Effector memory CD8-positive, alpha-beta T cell (primary cell): Measurements from ENCODE around the gene FXYD6.
A peak's percentile ranks its signal among the peaks of the same experiment; 100 is the strongest.
"Not testable (repeated sequence)": the region's sequence is repeated elsewhere in the genome, so short reads cannot be mapped to it uniquely, and the experiment has no call there.

Experiments used
- ATAC-seq: fragments of 150-1000 bp; cut with Tn5 transposase; replicated peaks from 2 replicates; pipeline ENCODE4 v1.10.0; 2021; ENCODE audit warnings: mild to moderate bottlenecking, moderate library complexity
- DNase-seq, 3 experiments: peaks; one replicate each; pipeline ENCODE4 v3.0.0; 2021
- H3K27ac Mint-ChIP-seq, 2 donors: one replicate each; pipeline ENCODE4 v1.8.0; 2022; ENCODE audit warnings: mild to moderate bottlenecking in 2 of 2, mixed read lengths in 2 of 2, moderate library complexity in 2 of 2
- H3K27me3 Mint-ChIP-seq, 2 donors: one replicate each; pipeline ENCODE4 v1.8.0; 2022; ENCODE audit warnings: mixed read lengths in 2 of 2
- H3K36me3 Mint-ChIP-seq: one replicate; pipeline ENCODE4 v1.8.0; 2022; ENCODE audit warnings: mild to moderate bottlenecking, moderate library complexity, mixed read lengths; ENCODE audit not compliant: insufficient read depth
- H3K4me1 Mint-ChIP-seq, 2 donors: one replicate each; pipeline ENCODE4 v1.8.0; 2022; ENCODE audit warnings: low read depth in 2 of 2, mixed read lengths in 2 of 2
- H3K4me3 Mint-ChIP-seq, 2 donors: one replicate each; pipeline ENCODE4 v1.8.0; 2022; ENCODE audit warnings: mild to moderate bottlenecking in 2 of 2, mixed read lengths in 2 of 2, moderate library complexity in 2 of 2
- H3K9me3 Mint-ChIP-seq, 2 donors: one replicate each; pipeline ENCODE4 v1.8.0; 2022; ENCODE audit warnings: mixed read lengths in 2 of 2

FXYD6 gene

GRCh38 chr11:117820071-117820470, 56.4 kb downstream of the FXYD6 start:
- Mint-ChIP-seq H3K27ac (peak overlapping the region in 1 of 2 donors; percentile 86), H3K4me3 (no peak overlapping the region), H3K4me1 (peaks cover 40 to 46% of the 10 kb centered on the region in 2 donors), H3K27me3 (no peaks in the 10 kb centered on the region), H3K36me3 (peaks cover 11% of the 10 kb centered on the region), H3K9me3 (no peaks in the 10 kb centered on the region)
- DNase-seq, result no peak
- ATAC-seq, result no peak

GRCh38 chr11:117819096-117820040, 57.1 kb downstream of the FXYD6 start:
- H3K4me1 Mint-ChIP-seq, result peaks cover 44 to 50% of the 10 kb centered on the region in 2 donors
- no peak overlapping the region for H3K4me3 Mint-ChIP-seq
- peaks cover 11% of the 10 kb centered on the region for H3K36me3 Mint-ChIP-seq
- ATAC-seq (no peak), DNase-seq (no peak)
- H3K27ac Mint-ChIP-seq, result peak overlapping the region; percentile 86 to 92
- H3K9me3 Mint-ChIP-seq, result no peaks in the 10 kb centered on the region
- no peaks in the 10 kb centered on the region for H3K27me3 Mint-ChIP-seq

DNA sequence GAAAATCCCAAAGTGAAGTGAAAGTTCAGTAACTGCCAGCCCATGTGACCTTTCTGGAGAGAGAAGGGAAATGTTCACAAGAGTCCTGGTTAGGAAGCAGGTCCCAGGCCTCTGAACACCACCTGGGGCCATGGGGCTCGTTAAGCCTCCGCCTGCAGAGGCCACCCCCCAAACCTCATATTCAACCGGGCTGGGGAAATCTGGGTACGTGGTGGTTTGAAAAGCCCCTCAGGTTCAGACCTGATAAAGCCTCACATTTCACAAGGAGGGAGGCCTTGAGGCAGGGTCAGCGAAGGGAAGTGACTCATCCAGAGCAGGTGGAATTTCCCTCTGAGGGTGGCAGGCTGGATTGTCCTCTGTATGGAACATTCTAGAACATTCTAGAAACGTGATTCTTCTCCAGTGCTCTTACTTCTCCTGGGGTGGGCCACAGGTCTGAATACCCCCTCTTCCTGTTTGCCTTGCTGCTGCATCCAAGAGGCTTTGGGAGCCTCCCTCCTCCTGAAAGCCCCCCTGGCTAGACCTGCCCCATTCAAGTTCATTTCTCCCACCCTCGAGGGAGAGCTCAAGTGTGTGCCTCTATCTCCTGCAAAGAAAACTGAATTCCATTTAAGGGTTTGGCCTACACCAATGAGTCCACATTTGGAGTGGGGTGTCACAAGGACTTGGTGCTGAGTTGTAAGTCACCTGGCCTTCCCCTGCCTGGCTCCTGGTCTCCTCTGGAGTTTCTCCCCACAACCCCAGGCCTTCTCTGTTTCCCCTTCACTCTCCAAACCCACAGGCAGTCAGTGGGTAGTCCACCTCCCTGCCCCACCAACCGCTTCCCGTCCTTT, 58.2 kb downstream of the FXYD6 start:
- Mint-ChIP-seq H3K27ac (peak overlapping the region; percentile 92 to 96), H3K27me3 (no peaks in the 10 kb centered on the region), H3K36me3 (peaks cover 11% of the 10 kb centered on the region), H3K4me3 (peak overlapping the region; percentile 42 to 53), H3K9me3 (no peaks in the 10 kb centered on the region), H3K4me1 (peaks cover 41 to 48% of the 10 kb centered on the region in 2 donors)
- peak in 2 of 3 experiments; percentile 33 to 37 for DNase-seq
- ATAC-seq, result peak; percentile 29

- Mint-ChIP-seq H3K27ac (peak overlapping the region; percentile 92 to 96), H3K9me3 (no peaks in the 10 kb centered on the region), H3K36me3 (peaks cover 11% of the 10 kb centered on the region), H3K4me3 (peak overlapping the region; percentile 42 to 53), H3K4me1 (peaks cover 41 to 46% of the 10 kb centered on the region in 2 donors), H3K27me3 (no peaks in the 10 kb centered on the region)
- DNase-seq (peak; percentile 81 to 91 (median 84)), ATAC-seq (peak; percentile 12)
Measured at GRCh38 chr11:117817368-117818040, 59.0 kb downstream of the FXYD6 start.

GRCh38 chr11:117816846-117817367, 59.6 kb downstream of the FXYD6 start:
- Mint-ChIP-seq H3K9me3 (no peaks in the 10 kb centered on the region), H3K27ac (peak overlapping the region; percentile 92 to 96), H3K27me3 (no peaks in the 10 kb centered on the region), H3K4me1 (peaks cover 36 to 43% of the 10 kb centered on the region in 2 donors), H3K4me3 (peak overlapping the region; percentile 42 to 53), H3K36me3 (peaks cover 11% of the 10 kb centered on the region)
- DNase-seq (no peak), ATAC-seq (no peak)

DNA sequence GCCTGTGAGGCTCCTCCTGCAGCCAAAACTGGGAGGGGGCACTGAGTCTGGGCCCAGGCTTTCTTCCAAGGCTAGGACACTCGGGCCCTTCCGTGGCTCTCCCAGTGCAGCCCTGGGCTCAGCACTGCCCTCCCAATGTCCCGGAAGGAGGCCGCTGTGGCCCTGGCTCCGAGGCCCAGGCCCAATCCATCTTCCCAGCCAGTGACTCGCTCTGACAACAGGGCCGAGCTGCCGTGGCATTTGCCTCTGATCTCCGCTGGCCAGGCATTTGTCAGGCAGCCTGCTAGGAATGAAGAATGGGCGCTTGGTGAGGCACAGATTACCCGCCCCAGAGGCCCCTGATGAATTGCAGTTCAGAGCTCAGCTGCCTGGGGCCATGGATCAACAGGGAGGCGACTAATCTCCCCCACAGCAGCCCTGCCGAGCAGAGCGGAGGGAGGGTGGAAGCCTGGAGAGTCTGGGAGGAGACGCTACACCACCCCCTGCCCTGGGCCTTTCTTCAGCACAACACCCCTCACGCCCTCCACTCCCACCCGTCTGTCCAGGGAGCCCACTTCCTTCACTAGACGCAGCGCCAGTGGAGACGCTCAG, 60.2 kb downstream of the FXYD6 start:
- DNase-seq, result no peak
- Mint-ChIP-seq H3K27ac (peak overlapping the region; percentile 92 to 96), H3K27me3 (no peaks in the 10 kb centered on the region), H3K36me3 (peaks cover 11% of the 10 kb centered on the region), H3K4me3 (peak overlapping the region; percentile 69 to 75), H3K9me3 (no peaks in the 10 kb centered on the region), H3K4me1 (peaks cover 35 to 38% of the 10 kb centered on the region in 2 donors)
- ATAC-seq, result no peak

- H3K27me3 Mint-ChIP-seq, result peaks cover 0 to 8% of the 10 kb centered on the region in 2 donors
- H3K36me3 Mint-ChIP-seq, result peaks cover 11% of the 10 kb centered on the region
- H3K4me3 Mint-ChIP-seq, result peak overlapping the region; percentile 69 to 75
- peaks cover 35 to 38% of the 10 kb centered on the region in 2 donors for H3K4me1 Mint-ChIP-seq
- H3K9me3 Mint-ChIP-seq, result no peaks in the 10 kb centered on the region
- DNase-seq (peak; percentile 71 to 72 (median 71)), ATAC-seq (peak; percentile 80)
- peak overlapping the region; percentile 92 to 96 for H3K27ac Mint-ChIP-seq
Measured at GRCh38 chr11:117815262-117815803, 61.1 kb downstream of the FXYD6 start.

- ATAC-seq, result peak; percentile 65
- Mint-ChIP-seq H3K36me3 (peaks cover 10% of the 10 kb centered on the region), H3K27me3 (peaks cover 0 to 9% of the 10 kb centered on the region in 2 donors), H3K4me3 (peak overlapping the region; percentile 69 to 75), H3K27ac (peak overlapping the region; percentile 92 to 96), H3K4me1 (peaks cover 35 to 38% of the 10 kb centered on the region in 2 donors), H3K9me3 (no peaks in the 10 kb centered on the region)
- peak; percentile 84 to 86 (median 85) for DNase-seq
Measured at GRCh38 chr11:117814766-117815261, 61.6 kb downstream of the FXYD6 start.

GRCh38 chr11:117814204-117814765, 62.2 kb downstream of the FXYD6 start:
- Mint-ChIP-seq H3K4me1 (peaks cover 35 to 38% of the 10 kb centered on the region in 2 donors), H3K36me3 (peaks cover 6% of the 10 kb centered on the region), H3K27me3 (peaks cover 0 to 9% of the 10 kb centered on the region in 2 donors), H3K27ac (peak overlapping the region; percentile 92 to 96), H3K4me3 (peak overlapping the region; percentile 69 to 75), H3K9me3 (no peaks in the 10 kb centered on the region)
- no peak for ATAC-seq
- no peak for DNase-seq

DNA sequence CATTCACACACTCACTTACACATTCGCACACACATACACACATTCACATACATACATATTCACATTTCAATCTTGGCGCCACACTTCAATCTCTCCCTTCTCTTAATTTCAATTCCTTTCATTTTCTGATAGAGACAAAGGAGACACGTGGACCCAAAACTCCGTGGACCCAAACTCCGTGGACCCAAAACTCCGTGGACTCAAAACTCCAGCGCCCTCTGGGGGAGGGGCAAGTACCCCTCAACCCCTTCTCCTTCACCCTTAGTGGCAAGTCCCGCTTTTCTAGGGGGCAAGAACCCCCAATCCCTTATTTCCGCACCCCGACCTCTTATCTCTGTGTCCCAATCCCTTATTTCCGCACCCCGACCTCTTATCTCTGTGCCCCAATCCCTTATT, 66.4 kb downstream of the FXYD6 start:
- H3K4me3 Mint-ChIP-seq, H3K36me3 Mint-ChIP-seq, H3K27me3 Mint-ChIP-seq, H3K27ac Mint-ChIP-seq, H3K9me3 Mint-ChIP-seq, ATAC-seq, DNase-seq: not testable (repeated sequence)
- H3K4me1 Mint-ChIP-seq, result peaks cover 11 to 14% of the 10 kb centered on the region in 2 donors

DNA sequence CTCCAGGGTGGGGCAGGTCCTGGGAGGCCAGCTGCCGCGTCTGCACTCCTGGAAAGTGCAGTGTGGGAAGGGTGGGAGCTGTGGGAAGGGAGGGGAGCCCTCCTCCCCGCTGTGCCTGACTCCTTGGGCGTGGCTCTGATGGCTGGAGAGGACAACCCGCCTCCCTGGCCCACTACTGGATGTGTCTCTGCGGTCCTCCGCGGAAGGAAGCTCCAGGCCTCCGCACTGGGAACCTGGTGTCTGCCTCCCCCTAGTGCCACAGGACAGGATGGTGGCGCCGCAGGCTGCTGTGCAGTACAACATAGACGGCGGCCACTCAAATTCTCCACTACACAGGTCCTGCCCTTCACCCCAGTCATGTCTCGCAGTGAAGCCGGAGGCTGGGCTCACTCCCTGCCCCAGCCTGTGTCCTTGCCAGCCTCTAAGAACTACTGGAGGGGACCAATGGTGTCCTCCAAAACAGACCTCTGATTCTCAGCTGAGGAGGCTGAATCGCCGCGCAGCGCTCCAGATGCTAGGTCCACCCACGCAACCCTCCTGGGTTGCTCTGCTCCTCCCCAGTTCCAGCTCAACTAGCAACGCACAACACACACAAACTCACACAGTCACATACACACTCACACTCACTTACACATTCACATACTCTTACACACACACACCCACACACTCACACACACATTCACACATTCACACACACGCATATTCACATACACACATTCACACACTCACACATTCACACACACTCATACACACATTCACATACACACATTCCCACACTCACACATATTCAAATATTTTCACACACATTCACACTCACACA, 67.0 kb downstream of the FXYD6 start:
- Mint-ChIP-seq H3K4me3 (no peak overlapping the region), H3K4me1 (peaks cover 5 to 8% of the 10 kb centered on the region in 2 donors), H3K9me3 (no peaks in the 10 kb centered on the region), H3K36me3 (no peaks in the 10 kb centered on the region), H3K27me3 (peaks cover 0 to 9% of the 10 kb centered on the region in 2 donors), H3K27ac (no peak overlapping the region)
- no peak for DNase-seq
- ATAC-seq, result peak; percentile 70
